ENCODE data around the gene CNNM4. TPM values are rescaled to one million over a fixed set of nuclear protein-coding genes. Genes with fewer than 3 reads are reported as not detected.
"Not testable (repeated sequence)": the region's sequence is repeated elsewhere in the genome, so short reads cannot be mapped to it uniquely, and the experiment has no call there.

The CNNM4 gene
- polyA plus RNA-seq, 2 of the 4 experiments (the other 2 are of a cell fraction), result 8.8 to 11.2 TPM

DNA sequence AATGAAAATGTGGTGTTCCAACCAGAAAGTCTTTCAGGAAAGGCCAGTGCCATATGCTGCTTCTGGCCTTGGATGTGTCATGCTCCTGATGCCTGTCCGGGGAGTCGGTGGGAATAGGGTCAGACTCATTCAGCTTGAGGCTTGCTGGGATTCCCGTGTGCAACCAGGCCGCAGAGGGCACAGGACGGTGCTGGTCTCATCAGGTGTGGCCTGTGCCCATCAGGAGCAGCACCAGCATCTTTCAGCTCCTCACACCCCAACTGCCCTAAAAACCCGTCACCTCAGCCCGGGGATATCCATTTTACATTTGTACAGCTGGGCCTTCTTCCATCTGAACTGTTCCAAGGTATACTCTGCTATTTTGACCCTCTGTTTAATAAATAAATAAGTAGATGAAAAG, 42.0 kb downstream of the CNNM4 start:
- Histone ChIP-seq H3K9me3 (no peaks in the 10 kb centered on the region), H3K4me1 (peaks cover 7% of the 10 kb centered on the region; the same call in 1 of the 3 replicates), H3K4me2 (no peak overlapping the region), H3K27ac (no peak overlapping the region), H3K4me3 (no peak overlapping the region)
- DNase-seq (ENCODE audit: low read depth in 1 of 2, low spot score in 1 of 2) (no peak), FAIRE-seq (no peak), ATAC-seq (no peak)
- TF ChIP-seq, protein P1, sequence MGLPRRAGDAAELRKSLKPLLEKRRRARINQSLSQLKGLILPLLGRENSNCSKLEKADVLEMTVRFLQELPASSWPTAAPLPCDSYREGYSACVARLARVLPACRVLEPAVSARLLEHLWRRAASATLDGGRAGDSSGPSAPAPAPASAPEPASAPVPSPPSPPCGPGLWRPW (IDR thresholded peaks at IDR 0.05), result no peak
- TF ChIP-seq RARB (CRISPR knock-in tag; IDR thresholded peaks at IDR 0.05) (no peak), RAD21 (conservative IDR thresholded peaks at IDR 0.05 in 1 of 2, IDR thresholded peaks at IDR 0.05 in 1 of 2) (no peak), CBX2 (IDR thresholded peaks at IDR 0.05; ENCODE audit: borderline replicate concordance, low read depth) (no peak), ZC3H11A (IDR thresholded peaks at IDR 0.05) (no peak), NR3C1 (IDR thresholded peaks at IDR 0.05) (no peak), RFX5 (IDR thresholded peaks at IDR 0.05) (no peak)
- TF ChIP-seq, protein P2, sequence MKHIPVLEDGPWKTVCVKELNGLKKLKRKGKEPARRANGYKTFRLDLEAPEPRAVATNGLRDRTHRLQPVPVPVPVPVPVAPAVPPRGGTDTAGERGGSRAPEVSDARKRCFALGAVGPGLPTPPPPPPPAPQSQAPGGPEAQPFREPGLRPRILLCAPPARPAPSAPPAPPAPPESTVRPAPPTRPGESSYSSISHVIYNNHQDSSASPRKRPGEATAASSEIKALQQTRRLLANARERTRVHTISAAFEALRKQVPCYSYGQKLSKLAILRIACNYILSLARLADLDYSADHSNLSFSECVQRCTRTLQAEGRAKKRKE (CRISPR knock-in tag; IDR thresholded peaks at IDR 0.05; ENCODE audit: low read depth), result no peak
- WGBS (ENCODE audit: missing lambda C conversion rate), result 84% methylated on average over 7 of the region's 7 CpGs
- ChIA-PET CTCF (interaction anchor here (0.6 to 2.1 kb wide), 11 partner anchors 10 to 253 kb away, joined by 3 to 9 read pairs (median 5); partner anchors contain the start of genes ANKRD39 and CNNM4), POLR2A (no interaction called here)

DNA sequence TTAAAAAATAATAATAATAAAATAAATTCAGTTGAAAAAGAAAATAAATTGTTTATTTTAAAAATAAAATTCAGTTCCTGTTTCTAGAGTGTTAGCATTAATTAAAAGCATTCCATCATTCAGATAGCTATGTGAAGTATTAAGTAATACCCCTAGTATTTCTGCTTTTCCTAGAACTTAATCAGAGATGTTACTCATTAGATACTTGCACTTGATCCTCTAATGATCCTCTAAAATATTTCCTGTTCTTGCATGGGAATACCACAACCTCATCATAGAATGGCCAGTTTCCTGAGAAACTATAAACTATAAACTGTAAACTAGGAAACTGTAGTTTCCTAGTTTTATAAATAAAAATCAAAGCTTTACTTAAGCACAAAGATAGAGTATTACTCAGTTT, 44.3 kb downstream of the CNNM4 start:
- ATAC-seq (no peak), DNase-seq (ENCODE audit: low read depth in 1 of 2, low spot score in 1 of 2) (no peak), FAIRE-seq (no peak)
- ChIA-PET POLR2A (interaction anchor here (0.6 kb wide), 1 partner anchor 19 kb away, joined by 4 read pairs; no protein-coding TSS in a partner anchor), CTCF (interaction anchor here (2.2 kb wide), 1 partner anchor 255 kb away, joined by 6 read pairs; no protein-coding TSS in a partner anchor)
- H3K4me3 ChIP-seq, result no peak overlapping the region
- TF ChIP-seq EP300 (IDR thresholded peaks at IDR 0.05) (no peak), GATA3 (IDR thresholded peaks at IDR 0.05; ENCODE audit: borderline replicate concordance) (no peak), HEYL (CRISPR knock-in tag; IDR thresholded peaks at IDR 0.05) (no peak), MAZ (IDR thresholded peaks at IDR 0.05; ENCODE audit: borderline replicate concordance, low read depth, low read length) (no peak), RAD21 (conservative IDR thresholded peaks at IDR 0.05 in 1 of 2, IDR thresholded peaks at IDR 0.05 in 1 of 2) (no peak), CHD4 (IDR thresholded peaks at IDR 0.05; ENCODE audit: borderline replicate concordance) (no peak), FOSB (CRISPR knock-in tag; IDR thresholded peaks at IDR 0.05) (no peak), RFX5 (IDR thresholded peaks at IDR 0.05) (no peak), KDM5A (IDR thresholded peaks at IDR 0.05) (no peak), JUN (IDR thresholded peaks at IDR 0.05) (no peak), BHLHE40 (IDR thresholded peaks at IDR 0.05; ENCODE audit: low read depth, low read length) (no peak), HOXA7 (CRISPR knock-in tag; IDR thresholded peaks at IDR 0.05) (no peak), CHD2 (IDR thresholded peaks at IDR 0.05; ENCODE audit: low read length, partially characterized antibody) (no peak)
- TF ChIP-seq, protein P3, sequence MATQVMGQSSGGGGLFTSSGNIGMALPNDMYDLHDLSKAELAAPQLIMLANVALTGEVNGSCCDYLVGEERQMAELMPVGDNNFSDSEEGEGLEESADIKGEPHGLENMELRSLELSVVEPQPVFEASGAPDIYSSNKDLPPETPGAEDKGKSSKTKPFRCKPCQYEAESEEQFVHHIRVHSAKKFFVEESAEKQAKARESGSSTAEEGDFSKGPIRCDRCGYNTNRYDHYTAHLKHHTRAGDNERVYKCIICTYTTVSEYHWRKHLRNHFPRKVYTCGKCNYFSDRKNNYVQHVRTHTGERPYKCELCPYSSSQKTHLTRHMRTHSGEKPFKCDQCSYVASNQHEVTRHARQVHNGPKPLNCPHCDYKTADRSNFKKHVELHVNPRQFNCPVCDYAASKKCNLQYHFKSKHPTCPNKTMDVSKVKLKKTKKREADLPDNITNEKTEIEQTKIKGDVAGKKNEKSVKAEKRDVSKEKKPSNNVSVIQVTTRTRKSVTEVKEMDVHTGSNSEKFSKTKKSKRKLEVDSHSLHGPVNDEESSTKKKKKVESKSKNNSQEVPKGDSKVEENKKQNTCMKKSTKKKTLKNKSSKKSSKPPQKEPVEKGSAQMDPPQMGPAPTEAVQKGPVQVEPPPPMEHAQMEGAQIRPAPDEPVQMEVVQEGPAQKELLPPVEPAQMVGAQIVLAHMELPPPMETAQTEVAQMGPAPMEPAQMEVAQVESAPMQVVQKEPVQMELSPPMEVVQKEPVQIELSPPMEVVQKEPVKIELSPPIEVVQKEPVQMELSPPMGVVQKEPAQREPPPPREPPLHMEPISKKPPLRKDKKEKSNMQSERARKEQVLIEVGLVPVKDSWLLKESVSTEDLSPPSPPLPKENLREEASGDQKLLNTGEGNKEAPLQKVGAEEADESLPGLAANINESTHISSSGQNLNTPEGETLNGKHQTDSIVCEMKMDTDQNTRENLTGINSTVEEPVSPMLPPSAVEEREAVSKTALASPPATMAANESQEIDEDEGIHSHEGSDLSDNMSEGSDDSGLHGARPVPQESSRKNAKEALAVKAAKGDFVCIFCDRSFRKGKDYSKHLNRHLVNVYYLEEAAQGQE (IDR thresholded peaks at IDR 0.05), result no peak
- TF ChIP-seq, protein P4, sequence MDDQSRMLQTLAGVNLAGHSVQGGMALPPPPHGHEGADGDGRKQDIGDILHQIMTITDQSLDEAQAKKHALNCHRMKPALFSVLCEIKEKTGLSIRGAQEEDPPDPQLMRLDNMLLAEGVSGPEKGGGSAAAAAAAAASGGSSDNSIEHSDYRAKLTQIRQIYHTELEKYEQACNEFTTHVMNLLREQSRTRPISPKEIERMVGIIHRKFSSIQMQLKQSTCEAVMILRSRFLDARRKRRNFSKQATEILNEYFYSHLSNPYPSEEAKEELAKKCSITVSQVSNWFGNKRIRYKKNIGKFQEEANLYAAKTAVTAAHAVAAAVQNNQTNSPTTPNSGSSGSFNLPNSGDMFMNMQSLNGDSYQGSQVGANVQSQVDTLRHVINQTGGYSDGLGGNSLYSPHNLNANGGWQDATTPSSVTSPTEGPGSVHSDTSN (IDR thresholded peaks at IDR 0.05), result no peak
- no peak overlapping the region for H3K4me2 ChIP-seq
- H3K9me3 ChIP-seq, result no peaks in the 10 kb centered on the region
- peaks cover 7% of the 10 kb centered on the region; the same call in 1 of the 3 replicates for H3K4me1 ChIP-seq
- no peak overlapping the region for H3K27ac ChIP-seq

DNA sequence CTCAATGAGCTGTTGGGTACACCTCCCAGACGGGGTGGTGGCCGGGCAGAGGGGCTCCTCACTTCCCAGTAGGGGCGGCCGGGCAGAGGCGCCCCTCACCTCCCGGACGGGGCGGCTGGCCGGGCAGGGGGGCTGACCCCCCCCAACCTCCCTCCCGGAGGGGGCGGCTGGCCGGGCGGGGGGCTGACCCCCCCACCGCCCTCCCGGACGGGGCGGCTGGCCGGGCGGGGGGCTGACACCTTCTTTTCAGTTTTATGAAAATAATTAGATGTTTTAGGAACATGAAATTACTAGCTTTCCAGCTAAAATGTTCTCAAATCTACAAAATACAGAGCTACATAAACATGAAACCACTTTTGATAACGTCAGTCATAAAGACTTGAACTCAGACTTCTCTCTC, 45.2 kb downstream of the CNNM4 start:
- 92% methylated on average over 7 of the region's 20 CpGs for WGBS (ENCODE audit: missing lambda C conversion rate)
- H3K9me3 ChIP-seq, POLR2A ChIA-PET: not testable (repeated sequence)

More for the DNA sequence above, 45.2 kb downstream of the CNNM4 start:
- not testable (repeated sequence) for ATAC-seq; FAIRE-seq; H3K27ac ChIP-seq; H3K4me1 ChIP-seq; DNase-seq (ENCODE audit: low read depth in 1 of 2, low spot score in 1 of 2); H3K4me3 ChIP-seq; H3K4me2 ChIP-seq
- CTCF ChIA-PET, result interaction anchor here (1.3 kb wide), 1 partner anchor 38 kb away, joined by 3 read pairs; no protein-coding TSS in a partner anchor

Measured in A549 (cell line).